PC-3 (cell line): ENCODE results near the gene NOL11. TPM values are rescaled to one million over a fixed set of nuclear protein-coding genes. Genes with fewer than 3 reads are reported as not detected.
"Not testable (repeated sequence)": the region's sequence is repeated elsewhere in the genome, so short reads cannot be mapped to it uniquely, and the experiment has no call there.

Experiments used
- ATAC-seq: fragments of 200-7000 bp; cut with Tn5 transposase; 2 replicates; pipeline ENCODE4 v1.9.1; 2020; ENCODE audit warnings: mild to moderate bottlenecking, moderate library complexity
- BruUV-seq: library from RNA; stranded (reverse); fragments of 400-500 nt; replicated peaks from 2 replicates; lab custom pipeline; 2021; lab: Mats Ljungman, UMichigan
- CTCF ChIA-PET: fragments of 300-600 bp; sonication (Branson Sonifier 250); formaldehyde crosslinking; loops from one replicate; lab custom pipeline; 2022; ENCODE audit warnings: antibody characterized with exemption; lab: Charles Lee
- POLR2A ChIA-PET: fragments of 300-600 bp; sonication (Branson Sonifier 250); formaldehyde crosslinking; loops from one replicate; lab custom pipeline; 2022; ENCODE audit warnings: antibody characterized with exemption; ENCODE audit not compliant: unreplicated experiment; lab: Charles Lee
- DNase-seq: peaks from one replicate; pipeline ENCODE4 v3.0.0-alpha.2; 2015
- H2AFZ ChIP-seq: fragments of 300-600 bp; sonication (generic); 2 replicates; pipeline ENCODE4 v1.6.0; 2016; ENCODE audit warnings: antibody characterized with exemption, low read length
- H3F3A ChIP-seq: fragments of 300-600 bp; sonication (generic); one replicate; pipeline ENCODE4 v1.6.0; 2017; ENCODE audit warnings: antibody characterized with exemption, low read length, control low read depth, mild to moderate bottlenecking; ENCODE audit not compliant: unreplicated experiment
- H3K27ac ChIP-seq: fragments of 300-600 bp; sonication (generic); 2 replicates; pipeline ENCODE4 v1.5.1; 2016; ENCODE audit warnings: mild to moderate bottlenecking, low read length
- H3K27me3 ChIP-seq: fragments of 300-600 bp; sonication (generic); 2 replicates; pipeline ENCODE4 v1.6.1; 2016; ENCODE audit warnings: low read length, mixed read lengths
- H3K36me3 ChIP-seq: fragments of 300-600 bp; sonication (generic); 2 replicates; pipeline ENCODE4 v1.6.1; 2016; ENCODE audit warnings: low read depth, mixed run types, low read length, mixed read lengths
- H3K4me1 ChIP-seq: fragments of 300-600 bp; sonication (generic); 2 replicates; pipeline ENCODE4 v1.5.1; 2016; ENCODE audit warnings: low read length; ENCODE audit not compliant: insufficient read depth
- H3K4me2 ChIP-seq: fragments of 300-600 bp; sonication (generic); 2 replicates; pipeline ENCODE4 v1.6.0; 2016; ENCODE audit warnings: low read length
- H3K4me3 ChIP-seq: fragments of 300-600 bp; sonication (generic); 2 replicates; pipeline ENCODE4 v1.5.1; 2016; ENCODE audit warnings: mild to moderate bottlenecking, low read length, mixed read lengths
- H3K79me2 ChIP-seq: fragments of 300-600 bp; sonication (generic); 2 replicates; pipeline ENCODE4 v1.6.1; 2017; ENCODE audit warnings: low read length, mixed read lengths
- H3K9ac ChIP-seq: fragments of 300-600 bp; sonication (generic); 2 replicates; pipeline ENCODE4 v1.6.0; 2016; ENCODE audit warnings: mild to moderate bottlenecking, low read length
- H3K9me2 ChIP-seq: fragments of 300-600 bp; sonication (generic); replicated peaks from 2 replicates; pipeline ENCODE4 v1.6.1; 2016; ENCODE audit warnings: mixed run types, low read length, mixed read lengths
- H3K9me3 ChIP-seq: fragments of 300-600 bp; sonication (generic); 2 replicates; pipeline ENCODE4 v1.6.1; 2016; ENCODE audit warnings: low read length, mixed read lengths
- H4K20me1 ChIP-seq: fragments of 300-600 bp; sonication (generic); 2 replicates; pipeline ENCODE4 v1.6.1; 2016; ENCODE audit warnings: low read length, mixed read lengths
- EZH2 ChIP-seq: fragments of 300-600 bp; sonication (generic); IDR thresholded peaks from one replicate; pipeline ENCODE4 v1.6.1; 2017; ENCODE audit warnings: antibody characterized with exemption, mild to moderate bottlenecking, low read length; ENCODE audit not compliant: unreplicated experiment
- EZH2phosphoT487 ChIP-seq: fragments of 300-600 bp; sonication (generic); IDR thresholded peaks from 2 replicates; pipeline ENCODE4 v1.6.1; 2018; ENCODE audit warnings: mild to moderate bottlenecking, antibody characterized with exemption, low read length, borderline replicate concordance
- intact Hi-C: fragments of 100-400 bp; cut with micrococcal nuclease; formaldehyde crosslinking; loops from 2 replicates; pipeline ENCODE4 v1.9.0; 2023
- total RNA-seq: library from RNA; depleted of rRNA; stranded (reverse); fragments of >200 nt; gene quantifications from 2 replicates; pipeline ENCODE4 v1.2.3, GENCODE V29; 2014
- TF ChIP-seq, protein P1 (sequence below): fragments of 300-600 bp; sonication (generic); conservative IDR thresholded peaks from 2 replicates; pipeline ENCODE4 v1.5.1; 2017; ENCODE audit warnings: antibody characterized with exemption, low read depth, mild to moderate bottlenecking, low read length

Gene NOL11
- total RNA-seq, 1 experiment from 2014 or later: 80.5 TPM

DNA sequence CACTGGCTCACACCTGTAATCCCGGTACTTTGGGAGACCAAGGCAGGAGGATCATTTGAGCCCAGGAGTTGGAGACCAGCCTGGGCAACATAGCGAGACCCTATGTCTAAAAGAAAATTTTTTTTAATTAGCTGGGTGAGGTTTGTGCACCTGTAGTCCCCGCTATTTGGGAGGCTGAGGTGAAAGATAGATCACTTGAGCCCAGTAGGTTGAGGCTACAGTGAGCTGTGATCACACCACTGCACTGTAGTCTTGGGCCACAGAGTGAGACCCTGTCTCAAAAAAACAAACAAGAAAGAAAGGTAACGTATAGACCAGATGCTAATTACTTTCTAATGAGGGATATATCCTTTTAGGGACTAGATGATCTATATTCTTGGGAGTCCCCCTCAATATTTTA, 8.1 kb downstream of the NOL11 start:
- H3K36me3 ChIP-seq: peaks cover 83% of the 10 kb centered on the region
- no peak for ATAC-seq
- peaks cover 2% of the 10 kb centered on the region; the same call in 1 of the 2 replicates for H4K20me1 ChIP-seq
- H3K4me2 ChIP-seq: no peak overlapping the region
- H3K9ac ChIP-seq: no peak overlapping the region
- H3K27ac ChIP-seq: no peak overlapping the region
- H3F3A ChIP-seq: no peaks in the 10 kb centered on the region
- no peak overlapping the region for H3K4me3 ChIP-seq
- H2AFZ ChIP-seq: no peak overlapping the region
- peaks cover 1% of the 10 kb centered on the region; the same call in 1 of the 2 replicates for H3K4me1 ChIP-seq
- BruUV-seq: no TSS peak
- peaks cover 20% of the 10 kb centered on the region; the same call in 1 of the 2 replicates for H3K79me2 ChIP-seq
- CTCF ChIA-PET: no interaction called here
- no peaks in the 10 kb centered on the region for H3K27me3 ChIP-seq
- H3K9me2 ChIP-seq: no peaks in the 10 kb centered on the region
- POLR2A ChIA-PET: no interaction called here
- DNase-seq: no peak
- intact Hi-C loops: no loop called here
- H3K9me3 ChIP-seq: no peaks in the 10 kb centered on the region
- TF ChIP-seq EZH2: no peak
- TF ChIP-seq, protein P1, sequence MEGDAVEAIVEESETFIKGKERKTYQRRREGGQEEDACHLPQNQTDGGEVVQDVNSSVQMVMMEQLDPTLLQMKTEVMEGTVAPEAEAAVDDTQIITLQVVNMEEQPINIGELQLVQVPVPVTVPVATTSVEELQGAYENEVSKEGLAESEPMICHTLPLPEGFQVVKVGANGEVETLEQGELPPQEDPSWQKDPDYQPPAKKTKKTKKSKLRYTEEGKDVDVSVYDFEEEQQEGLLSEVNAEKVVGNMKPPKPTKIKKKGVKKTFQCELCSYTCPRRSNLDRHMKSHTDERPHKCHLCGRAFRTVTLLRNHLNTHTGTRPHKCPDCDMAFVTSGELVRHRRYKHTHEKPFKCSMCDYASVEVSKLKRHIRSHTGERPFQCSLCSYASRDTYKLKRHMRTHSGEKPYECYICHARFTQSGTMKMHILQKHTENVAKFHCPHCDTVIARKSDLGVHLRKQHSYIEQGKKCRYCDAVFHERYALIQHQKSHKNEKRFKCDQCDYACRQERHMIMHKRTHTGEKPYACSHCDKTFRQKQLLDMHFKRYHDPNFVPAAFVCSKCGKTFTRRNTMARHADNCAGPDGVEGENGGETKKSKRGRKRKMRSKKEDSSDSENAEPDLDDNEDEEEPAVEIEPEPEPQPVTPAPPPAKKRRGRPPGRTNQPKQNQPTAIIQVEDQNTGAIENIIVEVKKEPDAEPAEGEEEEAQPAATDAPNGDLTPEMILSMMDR: no peak
- TF ChIP-seq EZH2phosphoT487: no peak

- DNase-seq, H3K4me3 ChIP-seq, H3K9me2 ChIP-seq, H3K27ac ChIP-seq, H3K9me3 ChIP-seq, CTCF ChIA-PET, ATAC-seq, H3K4me2 ChIP-seq, POLR2A ChIA-PET, H4K20me1 ChIP-seq, H3K27me3 ChIP-seq, H3K4me1 ChIP-seq, intact Hi-C loops, H3K9ac ChIP-seq, BruUV-seq, H3F3A ChIP-seq, H2AFZ ChIP-seq: not testable (repeated sequence)
- Histone ChIP-seq H3K36me3 (peaks cover 79% of the 10 kb centered on the region), H3K79me2 (peaks cover 12% of the 10 kb centered on the region; the same call in 1 of the 2 replicates)
These were observed 9.7 kb downstream of the NOL11 start for GRCh38 chr17:67727152-67728039.

DNA sequence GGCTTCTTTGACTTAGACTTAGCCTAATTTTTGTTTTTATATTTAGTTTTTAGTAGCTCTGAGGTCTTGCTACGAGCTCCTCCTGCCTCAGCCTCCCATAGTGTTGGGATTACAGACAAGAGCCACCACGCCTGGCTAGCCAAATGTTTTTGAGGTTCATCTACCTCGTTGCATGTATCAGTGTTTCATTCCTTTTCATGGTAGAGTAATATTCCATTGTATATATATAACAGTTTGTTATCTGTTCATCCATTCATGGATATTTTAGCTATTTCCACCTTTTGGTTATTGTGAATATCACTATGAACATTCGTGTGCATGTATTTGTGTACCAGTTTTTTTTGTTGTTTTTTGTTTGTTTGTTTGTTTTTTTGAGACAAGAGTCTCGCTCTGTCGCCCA, 12.2 kb downstream of the NOL11 start:
- H3K36me3 ChIP-seq: peaks cover 78% of the 10 kb centered on the region

More for the DNA sequence above, 12.2 kb downstream of the NOL11 start:
- no peak overlapping the region for H3K27ac ChIP-seq
- H3K4me3 ChIP-seq: no peak overlapping the region
- ATAC-seq (no peak), DNase-seq (no peak)
- H3K9me3 ChIP-seq: no peaks in the 10 kb centered on the region
- POLR2A ChIA-PET: no interaction called here
- no TSS peak for BruUV-seq
- intact Hi-C loops: no loop called here
- H3K27me3 ChIP-seq: no peaks in the 10 kb centered on the region
- H3K4me2 ChIP-seq: no peak overlapping the region
- H2AFZ ChIP-seq: no peak overlapping the region
- no peak overlapping the region for H3K9ac ChIP-seq
- peaks cover 19% of the 10 kb centered on the region; the same call in 1 of the 2 replicates for H3K79me2 ChIP-seq
- CTCF ChIA-PET: no interaction called here
- TF ChIP-seq EZH2phosphoT487 (no peak), EZH2 (no peak)
- TF ChIP-seq, protein P1: no peak
- no peaks in the 10 kb centered on the region for H3F3A ChIP-seq
- no peaks in the 10 kb centered on the region for H3K4me1 ChIP-seq
- no peaks in the 10 kb centered on the region for H4K20me1 ChIP-seq
- no peaks in the 10 kb centered on the region for H3K9me2 ChIP-seq
